SIG-M5 treated with dmso at 0.1 percent for 504 hours (cell line): ENCODE results near the gene TRMT1.
"Not testable (repeated sequence)": the region's sequence is repeated elsewhere in the genome, so short reads cannot be mapped to it uniquely, and the experiment has no call there.

Experiments
- DNase-seq: peaks from one replicate; lab custom pipeline; 2025; ENCODE audit not compliant: unreplicated experiment; lab: John Stamatoyannopoulos, UW

The TRMT1 gene

GRCh38 chr19:13150931-13151604, 34.5 kb upstream of the TRMT1 start:
- DNase-seq: peak; percentile 46

- peak; percentile 94 for DNase-seq
These were observed 33.8 kb upstream of the TRMT1 start, which contains the start of the genes IER2 and STX10 for GRCh38 chr19:13150187-13150930. Gene IER2, plus strand, starts transcription at chr19:13150411. Its CDS starts 2,776 bp downstream, at chr19:13153187. Gene STX10, minus strand, starts transcription at chr19:13150375. Its CDS starts 202 bp downstream, at chr19:13150173.

- DNase-seq: peak; percentile 46
These were observed 33.2 kb upstream of the TRMT1 start for GRCh38 chr19:13149628-13150186.

- DNase-seq: not testable (repeated sequence)
These were observed 32.7 kb upstream of the TRMT1 start for GRCh38 chr19:13149173-13149627.

- peak; percentile 8 for DNase-seq
These were observed 30.4 kb upstream of the TRMT1 start for GRCh38 chr19:13146763-13147563.

- no peak for DNase-seq
These were observed 23.2 kb upstream of the TRMT1 start for GRCh38 chr19:13139633-13140311.

- no peak for DNase-seq
These were observed 22.3 kb upstream of the TRMT1 start for GRCh38 chr19:13138916-13139198.

- no peak for DNase-seq
These were observed 21.8 kb upstream of the TRMT1 start for GRCh38 chr19:13138171-13138915.

- DNase-seq: no peak
These were observed 20.8 kb upstream of the TRMT1 start for GRCh38 chr19:13137290-13137794.

GRCh38 chr19:13135068-13136062, 18.8 kb upstream of the TRMT1 start:
- no peak for DNase-seq

GRCh38 chr19:13134626-13135025, 18.1 kb upstream of the TRMT1 start:
- no peak for DNase-seq

- no peak for DNase-seq
These were observed 16.8 kb upstream of the TRMT1 start for GRCh38 chr19:13133241-13133870.

- DNase-seq: no peak
These were observed 16.1 kb upstream of the TRMT1 start for GRCh38 chr19:13132471-13133180.

GRCh38 chr19:13130886-13131490, 14.4 kb upstream of the TRMT1 start:
- DNase-seq: no peak

- DNase-seq: no peak
These were observed 12.8 kb upstream of the TRMT1 start for GRCh38 chr19:13129384-13129783.

GRCh38 chr19:13128583-13128982, 12.0 kb upstream of the TRMT1 start:
- no peak for DNase-seq
